ENCODE data around the gene PSMD1.

DNA sequence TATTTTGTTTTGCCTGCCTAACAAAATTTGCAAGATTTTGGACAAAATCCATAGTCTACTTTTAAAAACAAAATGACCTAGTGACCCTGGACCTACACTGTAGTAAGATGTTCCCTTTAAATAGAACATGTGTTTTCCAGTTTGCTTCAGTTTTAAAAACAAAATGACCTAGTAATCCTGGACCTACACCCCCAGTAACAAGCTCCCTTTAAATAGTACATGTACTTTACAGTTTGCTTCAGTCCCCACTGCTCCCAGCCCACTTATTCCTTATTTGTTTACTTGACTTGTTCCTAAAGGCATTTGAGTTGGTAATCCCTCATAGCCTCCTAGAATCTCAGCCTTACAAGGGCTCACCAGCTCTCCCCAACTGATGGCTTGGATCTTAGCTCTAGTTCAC is 102.6 kb downstream of the PSMD1 start:
- TF ChIP-seq POLR2A (IDR thresholded peaks at IDR 0.05), result no peak
- TF ChIP-seq CTCF (IDR thresholded peaks at IDR 0.05), result no peak

Data from suprapubic skin (tissue), 3 donors.